Neuronal stem cell (in vitro differentiated cells): Measurements from ENCODE around the gene LPCAT1.
"Not testable (repeated sequence)": the region's sequence is repeated elsewhere in the genome, so short reads cannot be mapped to it uniquely, and the experiment has no call there.

Source experiments
- DNase-seq: peaks from one replicate; pipeline ENCODE4 v3.0.0-alpha.2; 2013; ENCODE audit warnings: low spot score
- H2AFZ ChIP-seq: one replicate; pipeline ENCODE4 v1.6.1; 2013; ENCODE audit warnings: mild to moderate bottlenecking, low read length, inconsistent platforms
- H2AK5ac ChIP-seq: 2 replicates; pipeline ENCODE4 v1.6.1; 2013; ENCODE audit warnings: low read depth, mild to moderate bottlenecking, inconsistent platforms, low read length, moderate library complexity, mixed read lengths
- H2BK120ac ChIP-seq: 2 replicates; pipeline ENCODE4 v1.6.1; 2013; ENCODE audit warnings: low read depth, mild to moderate bottlenecking, inconsistent platforms, low read length, moderate library complexity, mixed read lengths
- H2BK12ac ChIP-seq: one replicate; pipeline ENCODE4 v1.6.1; 2013; ENCODE audit warnings: low read length, inconsistent platforms
- H2BK15ac ChIP-seq: 2 replicates; pipeline ENCODE4 v1.6.1; 2013; ENCODE audit warnings: mild to moderate bottlenecking, low read length, inconsistent platforms, mixed read lengths
- H2BK5ac ChIP-seq: one replicate; pipeline ENCODE4 v1.6.1; 2013; ENCODE audit warnings: inconsistent platforms, mild to moderate bottlenecking, low read length, moderate library complexity
- H3K14ac ChIP-seq: one replicate; pipeline ENCODE4 v1.6.1; 2013; ENCODE audit warnings: low read length, inconsistent platforms
- H3K18ac ChIP-seq: 2 replicates; pipeline ENCODE4 v1.6.1; 2013; ENCODE audit warnings: low read length, inconsistent platforms
- H3K23ac ChIP-seq: 2 replicates; pipeline ENCODE4 v1.6.1; 2013; ENCODE audit warnings: low read depth, mild to moderate bottlenecking, mixed read lengths, low read length, inconsistent platforms; ENCODE audit not compliant: poor library complexity
- H3K27ac ChIP-seq: replicated peaks from 3 replicates; pipeline ENCODE4 v1.5.1; 2013; ENCODE audit warnings: low read length, inconsistent platforms
- H3K27me3 ChIP-seq, 3 experiments: 2 replicates each; pipeline ENCODE4 v1.6.1; 2013; ENCODE audit warnings: low read length in 3 of 3, mild to moderate bottlenecking in 2 of 3, inconsistent platforms in 1 of 3, low read depth in 1 of 3, mixed read lengths in 1 of 3, moderate library complexity in 1 of 3; ENCODE audit not compliant: control insufficient read depth in 3 of 3, insufficient read depth in 3 of 3
- H3K36me3 ChIP-seq, 2 donors: replicated peaks in 1 of 2; 2 replicates each; pipeline ENCODE4 v1.6.1; 2013; ENCODE audit warnings: low read length in 2 of 2; ENCODE audit not compliant: control insufficient read depth in 2 of 2, insufficient read depth in 2 of 2
- H3K4ac ChIP-seq: 2 replicates; pipeline ENCODE4 v1.6.1; 2013; ENCODE audit warnings: inconsistent platforms, mild to moderate bottlenecking, low read length, moderate library complexity
- H3K4me1 ChIP-seq, 2 donors: 1 replicate in 1 of 2; 2 replicates in 1 of 2; pipeline ENCODE4 v1.6.1; 2013; ENCODE audit warnings: low read length in 2 of 2, low read depth in 1 of 2; ENCODE audit not compliant: control insufficient read depth in 2 of 2, insufficient read depth in 1 of 2
- H3K4me2 ChIP-seq: one replicate; pipeline ENCODE4 v1.6.1; 2013; ENCODE audit warnings: mild to moderate bottlenecking, low read length, inconsistent platforms; ENCODE audit not compliant: insufficient read depth, poor library complexity, severe bottlenecking
- H3K4me3 ChIP-seq, 2 donors: 2 replicates each; pipeline ENCODE4 v1.5.1; 2013; ENCODE audit warnings: low read length in 2 of 2, mild to moderate bottlenecking in 2 of 2, inconsistent platforms in 1 of 2, moderate library complexity in 1 of 2
- H3K79me1 ChIP-seq: one replicate; pipeline ENCODE4 v1.6.1; 2013; ENCODE audit warnings: low read depth, mild to moderate bottlenecking, inconsistent platforms, low read length, moderate library complexity
- H3K9ac ChIP-seq: one replicate; pipeline ENCODE4 v1.6.1; 2013; ENCODE audit warnings: mild to moderate bottlenecking, low read depth, low read length, inconsistent platforms; ENCODE audit not compliant: poor library complexity
- H3K9me3 ChIP-seq, 2 donors: replicated peaks in 1 of 2; 2 replicates each; pipeline versions ENCODE3 to v1.6.1; 2013; ENCODE audit warnings: low read length in 2 of 2, mild to moderate bottlenecking in 2 of 2, inconsistent platforms in 1 of 2, low read depth in 1 of 2, mixed read lengths in 1 of 2, moderate library complexity in 1 of 2; ENCODE audit not compliant: control insufficient read depth in 2 of 2, insufficient read depth in 1 of 2
- H4K8ac ChIP-seq: one replicate; pipeline ENCODE4 v1.6.1; 2013; ENCODE audit warnings: low read depth, mild to moderate bottlenecking, inconsistent platforms, low read length, moderate library complexity
- H4K91ac ChIP-seq: one replicate; pipeline ENCODE4 v1.6.1; 2013; ENCODE audit warnings: low read length, low read depth, mild to moderate bottlenecking, inconsistent platforms; ENCODE audit not compliant: poor library complexity
- WGBS, 2 donors: extraction: QIAGEN DNeasy Blood & Tissue Kit; methylation state at CpG; one replicate each; pipeline ENCODE4 v1.1.7; 2013; ENCODE audit warnings: missing lambda C conversion rate in 2 of 2, mixed read lengths in 1 of 2; ENCODE audit not compliant: insufficient read length in 2 of 2, insufficient replicate concordance in 1 of 2; ENCODE audit errors: extremely low coverage in 2 of 2; 5-methylcytosine and 5-hydroxymethylcytosine counted together

The LPCAT1 gene

DNA sequence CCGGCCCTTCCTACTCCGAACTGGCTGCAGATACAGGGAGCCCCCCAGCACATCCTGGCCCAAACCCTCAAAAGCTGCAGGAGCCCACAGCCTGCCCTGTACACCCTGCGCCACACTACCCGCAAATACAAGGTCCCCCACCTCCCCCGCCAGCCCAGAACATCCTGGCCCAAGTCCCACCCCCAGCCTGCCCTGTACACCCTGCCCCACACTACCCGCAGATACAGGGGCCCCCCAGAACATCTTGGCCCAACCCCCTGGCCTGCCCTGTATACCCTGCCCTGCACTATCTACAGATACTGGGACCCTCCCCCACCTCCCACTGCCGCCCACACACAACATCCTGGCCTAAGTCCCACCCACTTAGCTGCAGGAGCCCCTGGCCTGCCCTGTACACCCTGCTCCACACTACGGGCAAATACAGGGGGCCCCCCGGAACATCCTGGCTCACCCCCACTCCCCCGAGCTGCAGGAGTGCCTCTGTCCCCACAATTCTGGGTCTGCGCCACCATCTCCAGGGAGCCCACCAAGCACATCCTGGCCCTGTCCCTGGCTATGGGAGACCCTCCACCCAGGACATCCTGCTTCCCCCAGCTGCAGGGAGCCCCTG is 8.3 kb downstream of the LPCAT1 start:
- Histone ChIP-seq H2AFZ (no peak overlapping the region), H3K14ac (peak overlapping the region; percentile 96), H4K8ac (no peak overlapping the region), H2BK5ac (peak overlapping the region; percentile 79), H3K27me3 (no peaks in the 10 kb centered on the region), H3K18ac (peak overlapping the region; percentile 78), H3K4ac (no peak overlapping the region), H3K4me1 (peaks cover 23 to 26% of the 10 kb centered on the region in 2 donors), H3K36me3 (peaks cover 23 to 79% of the 10 kb centered on the region in 2 donors), H2AK5ac (peak overlapping the region; percentile 32), H3K9ac (peak overlapping the region; percentile 40), H2BK12ac (no peak overlapping the region), H3K4me2 (peak overlapping the region; percentile 24), H2BK15ac (no peak overlapping the region), H4K91ac (peak overlapping the region; percentile 64), H3K9me3 (peaks cover 0 to 2% of the 10 kb centered on the region in 2 donors), H3K23ac (peak overlapping the region; percentile 94), H3K79me1 (peaks cover 42% of the 10 kb centered on the region), H2BK120ac (no peak overlapping the region), H3K27ac (no peak overlapping the region), H3K4me3 (peak overlapping the region in 1 of 2 donors; percentile 35)
- no CpG with 5 or more reads among the region's 11 CpGs for WGBS, 2 donors
- DNase-seq = no peak

DNA sequence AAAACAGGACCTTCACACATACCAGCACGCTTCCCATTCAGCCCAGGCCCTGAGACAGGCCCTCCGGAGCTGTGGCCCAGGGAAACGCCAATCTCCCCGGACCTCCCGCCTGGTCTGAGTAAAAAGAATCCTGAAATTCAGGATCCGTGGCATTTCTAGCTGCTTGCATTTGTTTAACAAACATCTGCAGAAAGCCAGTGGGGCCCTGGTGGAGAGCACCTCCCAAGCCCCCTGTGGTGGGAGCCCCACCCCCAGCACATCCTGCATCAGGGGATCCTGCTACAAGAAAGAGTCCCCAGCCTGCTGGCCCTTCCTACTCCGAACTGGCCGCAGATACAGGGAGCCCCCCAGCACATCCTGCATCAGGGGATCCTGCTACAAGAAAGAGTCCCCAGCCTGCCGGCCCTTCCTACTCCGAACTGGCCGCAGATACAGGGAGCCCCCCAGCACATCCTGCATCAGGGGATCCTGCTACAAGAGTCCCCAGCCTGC is 8.9 kb downstream of the LPCAT1 start:
- Histone ChIP-seq H3K18ac (peak overlapping the region; percentile 19), H2AK5ac (peak overlapping the region; percentile 32), H3K4me1 (peaks cover 26% of the 10 kb centered on the region in 2 donors), H3K4me2 (peak overlapping the region; percentile 24), H3K79me1 (peaks cover 39% of the 10 kb centered on the region), H3K36me3 (peaks cover 19 to 78% of the 10 kb centered on the region in 2 donors)
- not testable (repeated sequence) for H4K91ac ChIP-seq, H3K4ac ChIP-seq, H2BK5ac ChIP-seq, H3K9ac ChIP-seq, H3K27ac ChIP-seq, H3K23ac ChIP-seq, H3K14ac ChIP-seq, DNase-seq, H2BK15ac ChIP-seq, H3K9me3 ChIP-seq, H2BK120ac ChIP-seq, H4K8ac ChIP-seq, H2AFZ ChIP-seq, H3K27me3 ChIP-seq, H2BK12ac ChIP-seq, H3K4me3 ChIP-seq
- WGBS, 2 donors = no CpG with 5 or more reads among the region's 11 CpGs

- Histone ChIP-seq H3K79me1 (peaks cover 33% of the 10 kb centered on the region), H3K23ac (peak overlapping the region; percentile 40), H3K4me1 (peaks cover 26% of the 10 kb centered on the region in 2 donors), H2AK5ac (peak overlapping the region; percentile 32), H3K14ac (no peak overlapping the region), H2AFZ (no peak overlapping the region), H3K4ac (no peak overlapping the region), H2BK5ac (peak overlapping the region; percentile 1), H3K4me3 (no peak overlapping the region), H3K36me3 (peaks cover 14 to 78% of the 10 kb centered on the region in 2 donors), H3K9ac (peak overlapping the region; percentile 36), H3K9me3 (peaks cover 0 to 2% of the 10 kb centered on the region in 2 donors), H3K4me2 (no peak overlapping the region), H3K27ac (no peak overlapping the region), H2BK12ac (no peak overlapping the region), H3K27me3 (no peaks in the 10 kb centered on the region), H2BK15ac (no peak overlapping the region), H4K91ac (no peak overlapping the region), H3K18ac (peak overlapping the region; percentile 61), H2BK120ac (no peak overlapping the region), H4K8ac (no peak overlapping the region)
- no peak for DNase-seq
- WGBS, 2 donors = no CpG with 5 or more reads among the region's 30 CpGs
Observed at GRCh38 chr5:1514027-1514818, 9.5 kb downstream of the LPCAT1 start.
